ENCODE data around the gene COMT.

DNA sequence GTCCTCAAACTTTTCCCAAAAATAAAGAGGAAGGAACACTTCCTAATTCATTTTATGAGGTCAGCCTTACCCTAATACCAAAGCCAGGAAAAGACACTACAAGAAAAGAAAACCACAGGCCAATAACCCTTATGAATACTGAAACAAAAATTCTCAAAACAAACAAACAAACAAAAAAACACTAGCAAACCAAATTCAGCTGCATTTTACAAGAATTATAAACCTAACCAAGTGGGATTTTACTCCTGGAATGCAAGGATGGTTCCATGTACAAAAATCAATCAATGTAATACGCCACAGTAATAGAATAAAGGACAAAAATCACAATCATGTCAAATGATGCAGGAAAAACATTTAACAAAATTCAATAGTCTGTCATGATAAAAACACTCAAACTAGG lies 61.7 kb downstream of the COMT start:
- TF ChIP-seq EZH2 (IDR thresholded peaks at IDR 0.05) (no peak), POLR2AphosphoS5 (IDR thresholded peaks at IDR 0.05; ENCODE audit: borderline replicate concordance, low read depth, low read length) (no peak), FOXP2 (optimal IDR thresholded peaks at IDR 0.05; ENCODE audit: control extremely low read depth, extremely low read length, insufficient read depth) (no peak)
